Measurements from ENCODE around the gene PALLD. TPM values are rescaled to one million over a fixed set of nuclear protein-coding genes. Genes with fewer than 3 reads are reported as not detected.

PALLD gene
- total and polyA plus RNA-seq, 2 of the 13 experiments (the other 11 are each of a cell fraction or from before 2014, with no cell fraction given): 0.50 to 1.5 TPM

GRCh38 chr4:168560184-168561180, 63.6 kb downstream of the PALLD start:
- H3K4me3 ChIP-seq (replicated peaks in 1 of 3; ENCODE audit: insufficient read depth in 1 of 3, low read depth in 2 of 3, low read length in 3 of 3): no peak overlapping the region
- no peaks in the 10 kb centered on the region; a peak in 1 of 5 replicates for H3K27me3 ChIP-seq (ENCODE audit: control insufficient read depth in 1 of 2, insufficient read depth in 2 of 2, low read length in 2 of 2)
- in situ Hi-C loops (cut with HindIII; ENCODE audit: extremely low pct_ligation_motif_present, low pct_unique_long_range_greater_than_20kb) (no loop called here), intact Hi-C loops (cut with micrococcal nuclease; ENCODE audit: unreplicated experiment) (no loop called here)
- no peak overlapping the region for H2AFZ ChIP-seq (ENCODE audit: low read length)
- ChIA-PET CTCF (ENCODE audit: low intra/inter-chr PET ratio, low total read pairs) (no interaction called here), POLR2A (no interaction called here)
- H3K9ac ChIP-seq (ENCODE audit: insufficient read depth, low read depth, low read length): no peak overlapping the region
- no peaks in the 10 kb centered on the region for H3K36me3 ChIP-seq (replicated peaks in 1 of 2; ENCODE audit: control insufficient read depth in 1 of 2, insufficient read depth in 2 of 2, low read length in 2 of 2)
- no peaks in the 10 kb centered on the region for H3K79me2 ChIP-seq (ENCODE audit: insufficient read depth, low read length)
- BruUV-seq (replicated peaks): no TSS peak
- H3K9me3 ChIP-seq (ENCODE audit: low read length): no peaks in the 10 kb centered on the region
- no peaks in the 10 kb centered on the region for H4K20me1 ChIP-seq (ENCODE audit: insufficient read depth, low read length)
- ATAC-seq: no peak
- no peak for DNase-seq (ENCODE audit: low spot score)
- H3K4me2 ChIP-seq (ENCODE audit: low read depth, low read length): no peak overlapping the region
- 13% methylated on average over 3 of the region's 3 CpGs for WGBS (ENCODE audit: low lambda C conversion rate)
- H3K4me1 ChIP-seq (ENCODE audit: insufficient read depth, low read length): no peaks in the 10 kb centered on the region
- no peak overlapping the region for H3K27ac ChIP-seq (ENCODE audit: extremely low read length, insufficient read depth, low read length)
- FAIRE-seq: no peak
- no peak for TF ChIP-seq FOXA1 (IDR thresholded peaks at IDR 0.05)
- TF ChIP-seq FOXA1 (CRISPR knock-in tag; IDR thresholded peaks at IDR 0.05): no peak
- TF ChIP-seq SOX13 (IDR thresholded peaks at IDR 0.05): no peak
- TF ChIP-seq SOX13 (CRISPR knock-in tag; conservative IDR thresholded peaks at IDR 0.05 in 1 of 2, IDR thresholded peaks at IDR 0.05 in 1 of 2): no peak
- TF ChIP-seq ZNF879 (CRISPR knock-in tag; IDR thresholded peaks at IDR 0.05): no peak
- TF ChIP-seq, protein P1, sequence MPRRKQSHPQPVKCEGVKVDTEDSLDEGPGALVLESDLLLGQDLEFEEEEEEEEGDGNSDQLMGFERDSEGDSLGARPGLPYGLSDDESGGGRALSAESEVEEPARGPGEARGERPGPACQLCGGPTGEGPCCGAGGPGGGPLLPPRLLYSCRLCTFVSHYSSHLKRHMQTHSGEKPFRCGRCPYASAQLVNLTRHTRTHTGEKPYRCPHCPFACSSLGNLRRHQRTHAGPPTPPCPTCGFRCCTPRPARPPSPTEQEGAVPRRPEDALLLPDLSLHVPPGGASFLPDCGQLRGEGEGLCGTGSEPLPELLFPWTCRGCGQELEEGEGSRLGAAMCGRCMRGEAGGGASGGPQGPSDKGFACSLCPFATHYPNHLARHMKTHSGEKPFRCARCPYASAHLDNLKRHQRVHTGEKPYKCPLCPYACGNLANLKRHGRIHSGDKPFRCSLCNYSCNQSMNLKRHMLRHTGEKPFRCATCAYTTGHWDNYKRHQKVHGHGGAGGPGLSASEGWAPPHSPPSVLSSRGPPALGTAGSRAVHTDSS (CRISPR knock-in tag; conservative IDR thresholded peaks at IDR 0.05): no peak
- no peak for TF ChIP-seq ZNF292 (CRISPR knock-in tag; IDR thresholded peaks at IDR 0.05; ENCODE audit: borderline replicate concordance, low read depth)
- no peak for TF ChIP-seq EP300 (IDR thresholded peaks at IDR 0.05; ENCODE audit: low read depth in 2 of 2, low read length in 2 of 2)
- no peak for TF ChIP-seq EP300 (CRISPR knock-in tag; IDR thresholded peaks at IDR 0.05; ENCODE audit: borderline replicate concordance)
- TF ChIP-seq, protein P2, sequence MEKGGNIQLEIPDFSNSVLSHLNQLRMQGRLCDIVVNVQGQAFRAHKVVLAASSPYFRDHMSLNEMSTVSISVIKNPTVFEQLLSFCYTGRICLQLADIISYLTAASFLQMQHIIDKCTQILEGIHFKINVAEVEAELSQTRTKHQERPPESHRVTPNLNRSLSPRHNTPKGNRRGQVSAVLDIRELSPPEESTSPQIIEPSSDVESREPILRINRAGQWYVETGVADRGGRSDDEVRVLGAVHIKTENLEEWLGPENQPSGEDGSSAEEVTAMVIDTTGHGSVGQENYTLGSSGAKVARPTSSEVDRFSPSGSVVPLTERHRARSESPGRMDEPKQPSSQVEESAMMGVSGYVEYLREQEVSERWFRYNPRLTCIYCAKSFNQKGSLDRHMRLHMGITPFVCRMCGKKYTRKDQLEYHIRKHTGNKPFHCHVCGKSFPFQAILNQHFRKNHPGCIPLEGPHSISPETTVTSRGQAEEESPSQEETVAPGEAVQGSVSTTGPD (CRISPR knock-in tag; IDR thresholded peaks at IDR 0.05): no peak
- TF ChIP-seq ZBTB7A (CRISPR knock-in tag; IDR thresholded peaks at IDR 0.05): no peak
- TF ChIP-seq ELK4 (CRISPR knock-in tag; IDR thresholded peaks at IDR 0.05; ENCODE audit: borderline replicate concordance): no peak
- TF ChIP-seq CBFB (CRISPR knock-in tag; IDR thresholded peaks at IDR 0.05): no peak
- TF ChIP-seq, protein P3, sequence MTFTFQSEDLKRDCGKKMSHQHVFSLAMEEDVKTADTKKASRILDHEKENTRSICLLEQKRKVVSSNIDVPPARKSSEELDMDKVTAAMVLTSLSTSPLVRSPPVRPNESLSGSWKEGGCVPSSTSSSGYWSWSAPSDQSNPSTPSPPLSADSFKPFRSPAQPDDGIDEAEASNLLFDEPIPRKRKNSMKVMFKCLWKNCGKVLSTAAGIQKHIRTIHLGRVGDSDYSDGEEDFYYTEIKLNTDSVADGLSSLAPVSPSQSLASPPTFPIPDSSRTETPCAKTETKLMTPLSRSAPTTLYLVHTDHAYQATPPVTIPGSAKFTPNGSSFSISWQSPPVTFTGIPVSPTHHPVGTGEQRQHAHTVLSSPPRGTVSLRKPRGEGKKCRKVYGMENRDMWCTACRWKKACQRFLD (CRISPR knock-in tag; IDR thresholded peaks at IDR 0.05; ENCODE audit: borderline replicate concordance): no peak
- no peak for TF ChIP-seq RNF2 (conservative IDR thresholded peaks at IDR 0.05; ENCODE audit: low read depth)
- TF ChIP-seq NPAS2 (CRISPR knock-in tag; IDR thresholded peaks at IDR 0.05; ENCODE audit: borderline replicate concordance): no peak
- TF ChIP-seq XBP1 (CRISPR knock-in tag; IDR thresholded peaks at IDR 0.05): no peak
- TF ChIP-seq, protein P4, sequence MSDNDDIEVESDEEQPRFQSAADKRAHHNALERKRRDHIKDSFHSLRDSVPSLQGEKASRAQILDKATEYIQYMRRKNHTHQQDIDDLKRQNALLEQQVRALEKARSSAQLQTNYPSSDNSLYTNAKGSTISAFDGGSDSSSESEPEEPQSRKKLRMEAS (IDR thresholded peaks at IDR 0.05): no peak
